NCI-H2107 treated with DMSO at 0.1 percent for 48 hours (cell line): ENCODE results near the gene PRKG2.

Experiments used
- DNase-seq: peaks from one replicate; lab custom pipeline; 2025; ENCODE audit not compliant: unreplicated experiment; lab: John Stamatoyannopoulos, UW

The PRKG2 gene

GRCh38 chr4:81102107-81102506 lies 112.9 kb downstream of the PRKG2 start:
- DNase-seq, result no peak

GRCh38 chr4:81096566-81096965 lies 118.5 kb downstream of the PRKG2 start:
- no peak for DNase-seq

DNA sequence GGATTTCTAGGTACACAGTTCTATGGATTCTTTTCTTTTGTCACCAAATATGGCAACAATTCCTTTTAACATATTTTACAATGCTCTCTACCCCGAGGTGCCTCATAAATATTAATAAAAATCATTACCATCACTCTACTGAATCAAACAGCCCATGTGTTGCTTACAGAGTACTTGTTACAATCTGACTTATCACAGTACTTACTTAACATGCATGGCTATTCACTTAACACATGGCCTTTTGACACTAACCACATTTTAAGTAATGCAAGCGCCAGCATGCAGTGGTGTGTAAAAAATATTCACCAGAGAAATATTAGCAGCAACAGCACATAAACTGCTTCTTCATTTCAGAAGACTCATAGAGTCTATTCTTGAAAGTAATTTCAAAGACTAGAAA lies 119.6 kb downstream of the PRKG2 start:
- DNase-seq, result no peak

- no peak for DNase-seq
These were observed 121.2 kb downstream of the PRKG2 start for GRCh38 chr4:81093720-81094401.

DNA sequence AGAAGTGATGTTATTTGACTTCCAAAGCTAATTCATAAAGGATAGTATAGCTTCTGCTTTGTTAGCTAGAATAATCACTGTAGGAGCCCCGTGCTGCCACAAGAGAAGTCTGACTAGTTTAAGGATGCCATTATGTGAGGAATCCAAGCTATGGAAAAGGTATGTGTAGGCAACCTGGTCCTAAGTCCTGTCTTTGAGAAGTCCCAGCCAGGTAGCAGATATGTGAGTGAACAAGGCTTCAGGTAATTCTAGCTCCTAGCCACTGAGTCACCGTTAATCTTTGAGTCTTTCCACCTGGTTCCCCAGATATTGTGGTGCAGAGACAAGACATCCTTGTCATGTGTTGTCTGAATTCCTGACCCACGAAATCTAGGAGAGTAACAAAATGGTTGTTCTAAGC lies 129.0 kb downstream of the PRKG2 start:
- no peak for DNase-seq

DNA sequence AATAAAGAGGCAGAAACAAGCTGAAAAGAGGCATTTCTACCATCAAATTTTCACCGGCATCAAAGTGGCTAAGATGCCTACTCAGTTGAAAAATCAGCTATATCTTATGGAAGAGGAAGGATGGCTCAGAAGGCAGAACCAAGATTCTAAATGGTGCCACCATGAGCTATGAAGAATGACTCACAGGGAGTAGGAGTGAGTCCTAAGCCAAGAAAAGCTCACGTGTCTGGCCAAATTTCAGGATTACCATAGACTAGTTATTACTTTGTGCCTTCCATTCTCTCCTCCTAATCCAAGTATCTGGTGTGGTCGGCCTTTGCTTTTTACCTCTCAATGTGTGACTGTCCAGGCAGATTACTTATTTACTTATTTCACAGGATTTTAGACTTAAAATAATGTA lies 129.7 kb downstream of the PRKG2 start:
- DNase-seq, result no peak

DNA sequence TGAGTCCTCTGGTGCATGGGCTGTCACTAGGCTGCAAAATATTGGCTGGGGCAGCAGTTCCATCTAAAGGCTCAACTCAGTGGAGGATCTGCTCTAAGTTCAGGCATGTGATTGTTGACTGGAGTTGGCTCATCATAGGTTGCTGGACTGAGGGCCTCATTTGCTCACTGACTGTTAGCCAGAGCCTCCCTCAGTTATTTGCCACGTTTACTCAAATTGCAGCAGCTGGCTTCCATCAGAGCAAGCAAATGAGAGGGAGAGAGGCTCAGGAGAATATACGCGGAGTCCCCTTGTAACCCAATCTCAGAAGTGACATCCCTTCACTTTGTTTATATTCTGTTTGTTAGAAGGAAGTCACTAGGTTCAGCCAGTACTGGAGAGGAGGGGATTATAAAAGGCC lies 130.4 kb downstream of the PRKG2 start:
- DNase-seq, result no peak

DNA sequence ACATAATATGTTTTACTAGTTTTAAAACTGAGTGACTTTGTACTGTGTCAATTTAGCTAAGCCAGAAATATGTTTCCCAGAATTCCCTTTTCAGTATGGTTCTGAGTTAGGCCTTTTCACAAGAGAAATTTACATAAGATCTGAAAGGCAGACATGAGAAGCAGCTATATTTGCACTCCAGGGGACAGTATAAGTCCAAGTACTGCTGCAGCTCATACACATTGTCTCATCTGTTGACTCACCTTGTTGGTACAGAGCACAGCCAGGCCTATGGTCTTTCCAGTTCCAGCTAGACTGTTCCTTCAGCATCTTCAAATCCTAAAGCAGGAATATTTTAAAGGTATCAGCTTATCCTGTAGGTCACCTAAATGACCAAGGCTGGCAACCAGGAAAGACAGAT lies 131.0 kb downstream of the PRKG2 start:
- DNase-seq, result no peak

DNA sequence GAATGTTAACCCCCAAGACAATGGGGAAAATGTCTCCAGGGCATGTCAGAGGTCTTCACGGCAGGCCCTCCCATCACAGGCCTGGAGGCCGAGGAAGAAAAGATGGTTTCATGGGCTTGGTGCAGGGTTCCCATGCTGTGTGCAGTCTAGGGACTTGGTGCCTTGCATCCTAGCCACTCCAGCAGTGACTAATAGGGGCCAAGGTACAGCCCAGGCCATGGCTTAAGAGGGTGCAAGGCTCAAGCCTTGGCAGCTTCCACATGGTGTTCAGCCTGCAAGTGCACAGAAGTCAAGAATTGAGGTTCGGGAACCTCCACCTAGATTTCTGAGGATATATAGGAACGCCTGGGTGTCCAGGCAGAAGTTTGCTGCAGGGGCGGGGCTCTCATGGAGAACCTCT lies 133.9 kb downstream of the PRKG2 start:
- DNase-seq, result no peak

DNA sequence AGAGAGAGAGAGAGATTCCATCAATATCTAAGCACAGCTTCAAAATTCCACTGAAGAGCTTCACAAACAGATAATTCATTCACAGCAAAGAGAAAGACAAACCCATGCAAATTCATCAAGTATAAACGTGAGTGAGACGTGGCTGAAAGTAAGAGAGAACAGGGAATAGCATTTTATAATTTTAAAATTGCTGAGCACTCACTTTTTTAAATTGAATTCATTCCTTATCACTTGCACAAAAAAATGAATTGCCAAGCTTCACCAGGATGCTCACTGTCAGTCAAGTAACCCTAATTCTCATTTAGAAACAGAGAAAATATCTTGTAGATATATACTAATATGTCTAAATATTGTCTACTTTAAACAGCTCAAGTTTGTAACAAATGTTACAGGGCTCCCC lies 144.0 kb downstream of the PRKG2 start:
- DNase-seq, result no peak

DNA sequence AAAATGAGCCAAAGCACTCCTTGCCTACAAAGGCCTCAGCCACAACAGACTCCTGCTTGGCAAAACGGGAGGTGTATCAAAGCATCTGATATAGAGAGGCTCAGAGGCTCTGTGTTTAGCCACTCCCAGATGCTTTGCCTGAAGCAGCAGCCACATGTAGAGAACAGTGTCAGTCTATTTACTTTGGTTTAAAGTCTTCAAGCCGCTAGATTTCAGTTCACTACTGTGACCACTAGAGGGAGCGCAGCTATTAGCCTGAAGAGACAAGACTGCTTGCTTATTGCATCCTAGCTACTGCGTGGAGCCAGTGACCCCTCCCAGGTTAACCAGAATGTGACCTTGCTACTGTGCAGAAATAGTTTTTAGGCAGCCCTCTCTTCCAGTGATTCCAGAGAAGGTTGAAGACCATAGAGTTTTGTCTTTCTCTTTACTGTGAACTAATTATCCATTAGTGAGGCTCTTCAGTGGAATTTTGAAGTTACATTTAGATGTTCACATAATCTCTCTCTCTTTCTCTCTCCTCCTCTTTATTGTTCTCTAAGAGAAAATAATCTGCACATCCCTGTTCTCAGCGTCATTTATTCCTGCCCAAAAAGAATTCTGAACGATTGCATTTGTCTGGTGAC lies 145.2 kb downstream of the PRKG2 start:
- peak; percentile 78 for DNase-seq

- DNase-seq, result no peak
These were observed 149.6 kb downstream of the PRKG2 start for GRCh38 chr4:81065446-81065845.

GRCh38 chr4:81062001-81062400 lies 153.0 kb downstream of the PRKG2 start:
- no peak for DNase-seq

- no peak for DNase-seq
These were observed 153.7 kb downstream of the PRKG2 start for GRCh38 chr4:81061344-81061730.

DNA sequence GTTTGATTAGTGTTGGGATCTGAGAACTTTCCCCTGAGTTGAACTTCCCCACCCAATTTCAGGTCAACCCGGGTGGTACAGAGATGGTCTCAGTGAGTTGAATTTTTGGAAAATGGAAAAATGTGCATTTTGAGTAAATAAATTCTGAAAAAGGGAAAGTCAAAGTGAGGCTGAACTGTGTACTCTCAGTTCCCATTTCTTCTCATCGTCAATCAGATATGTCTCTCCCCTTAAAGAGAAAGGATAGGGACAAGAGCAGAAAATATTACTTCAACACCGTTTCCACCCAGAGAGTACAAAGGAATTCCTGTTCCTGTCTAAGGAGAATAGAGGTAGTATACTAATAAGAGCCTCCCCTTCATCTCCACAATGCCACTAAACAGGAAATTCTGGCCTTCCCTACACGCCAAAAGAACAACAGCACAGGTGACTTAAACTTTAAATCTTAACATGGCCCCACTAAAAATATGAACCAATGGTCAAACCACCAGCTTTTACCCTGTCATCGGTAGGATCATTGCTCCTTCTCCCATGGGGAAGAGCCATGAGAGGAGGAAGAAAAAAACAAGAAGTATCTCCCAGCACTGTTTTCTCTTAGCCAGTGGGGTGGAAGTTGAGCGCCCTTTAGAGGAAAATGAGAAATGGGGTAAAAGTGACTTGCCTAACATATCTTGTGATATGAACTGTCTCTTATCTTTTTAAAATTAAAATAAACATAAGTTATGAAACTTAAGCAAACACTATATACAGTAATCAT lies 154.3 kb downstream of the PRKG2 start:
- DNase-seq, result no peak

DNA sequence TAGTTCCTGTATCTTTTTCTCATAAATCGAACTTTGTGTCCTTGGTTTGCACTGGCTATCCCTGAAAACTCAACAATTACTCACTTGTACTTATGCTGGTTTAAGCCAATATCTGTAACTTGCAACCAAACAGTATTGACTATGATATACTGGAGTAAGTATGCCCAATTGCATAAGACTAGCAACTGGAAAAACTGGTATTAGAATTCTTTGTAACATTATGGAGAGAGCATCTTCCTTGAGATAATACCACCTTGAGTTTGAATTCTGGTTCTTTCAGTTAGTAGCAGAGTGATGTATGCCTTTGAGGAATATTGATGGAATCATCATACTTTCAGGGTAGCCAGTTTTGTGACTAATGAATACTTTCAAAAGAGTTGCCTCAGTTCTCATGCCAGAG lies 156.4 kb downstream of the PRKG2 start:
- DNase-seq, result no peak

- DNase-seq, result peak; percentile 37
These were observed 162.6 kb downstream of the PRKG2 start for GRCh38 chr4:81052119-81053068.

DNA sequence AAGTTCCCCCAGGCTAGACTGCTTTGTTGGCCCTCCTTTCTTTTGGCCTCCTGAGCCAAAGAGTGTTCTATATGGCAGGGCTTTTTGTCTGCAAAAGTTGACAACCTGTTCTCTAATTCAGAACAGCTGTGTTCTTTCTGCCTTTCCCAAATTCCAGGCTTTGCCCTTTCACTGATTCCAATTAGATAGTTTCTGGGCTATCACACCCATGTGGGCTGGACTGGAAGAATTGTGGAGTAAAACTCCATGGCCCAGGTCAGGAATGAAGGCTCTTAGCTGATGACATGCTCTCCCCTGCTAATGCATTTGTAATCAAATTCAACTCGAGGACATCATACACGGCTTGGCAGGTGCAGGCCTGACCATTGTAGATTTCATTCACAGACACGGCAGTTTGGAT lies 165.1 kb downstream of the PRKG2 start:
- no peak for DNase-seq

GRCh38 chr4:81049330-81049729 lies 165.7 kb downstream of the PRKG2 start:
- no peak for DNase-seq

DNA sequence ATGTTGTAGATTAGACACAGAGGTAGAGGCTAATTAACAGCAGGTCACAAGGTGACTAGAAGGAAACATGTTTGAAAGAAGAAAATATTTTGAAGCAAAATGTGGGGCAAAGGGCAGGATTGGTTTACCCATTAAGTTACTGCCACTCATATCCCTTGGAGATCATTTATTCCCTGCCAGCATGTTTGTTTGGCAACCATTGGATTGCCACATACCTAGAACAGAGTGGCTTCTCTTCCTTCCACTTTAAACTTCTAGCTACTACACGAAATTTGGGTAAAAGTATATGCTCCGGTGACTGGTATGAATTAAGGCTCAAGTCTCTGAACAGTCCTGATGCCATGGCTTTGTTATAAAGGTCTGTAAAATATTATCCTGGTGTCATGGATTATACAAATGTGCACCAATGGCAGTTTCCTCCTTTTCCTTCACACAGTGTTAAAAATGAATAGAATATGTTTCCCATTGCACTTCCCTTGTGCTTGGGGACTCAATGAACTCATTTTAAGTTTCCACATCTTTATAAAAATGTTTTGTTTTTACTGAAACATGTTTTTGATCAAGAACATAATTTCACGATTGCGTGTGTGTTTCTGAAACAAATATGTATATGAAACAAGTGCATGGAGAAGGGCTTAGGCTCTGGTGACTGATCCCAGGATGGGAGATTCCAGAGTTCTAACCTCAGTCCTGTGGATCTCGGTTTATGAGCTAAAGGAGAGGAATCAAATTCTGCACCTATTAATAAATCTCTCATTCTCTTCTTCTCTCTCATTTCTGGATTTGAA lies 172.2 kb downstream of the PRKG2 start:
- no peak for DNase-seq
